Stomach smooth muscle (tissue), 2 donors: ENCODE measurements around the gene SINHCAF.
A peak's percentile ranks its signal among the peaks of the same experiment; 100 is the strongest.

Experiments
- H3K27ac ChIP-seq: one replicate; pipeline ENCODE4 v1.7.0; 2013; ENCODE audit warnings: mild to moderate bottlenecking, low read length, inconsistent platforms
- H3K27me3 ChIP-seq, 2 donors: one replicate each; pipeline ENCODE4 v1.7.0; 2013; ENCODE audit warnings: low read length in 2 of 2; ENCODE audit not compliant: insufficient read depth in 2 of 2, control insufficient read depth in 1 of 2
- H3K36me3 ChIP-seq, 2 donors: one replicate each; pipeline ENCODE4 v1.7.0; 2013; ENCODE audit warnings: low read length in 2 of 2; ENCODE audit not compliant: control insufficient read depth in 2 of 2, insufficient read depth in 2 of 2
- H3K4me1 ChIP-seq: one replicate; pipeline ENCODE4 v1.7.0; 2013; ENCODE audit warnings: low read length; ENCODE audit not compliant: control insufficient read depth, insufficient read depth
- H3K4me3 ChIP-seq, 2 donors: one replicate each; pipeline ENCODE4 v1.7.0; 2013; ENCODE audit warnings: low read length in 2 of 2
- H3K9ac ChIP-seq, 2 donors: one replicate each; pipeline ENCODE4 v1.7.0; 2013; ENCODE audit warnings: low read length in 2 of 2, mild to moderate bottlenecking in 1 of 2
- H3K9me3 ChIP-seq, 2 donors: one replicate each; pipeline ENCODE4 v1.7.0; 2013; ENCODE audit warnings: low read length in 2 of 2; ENCODE audit not compliant: control insufficient read depth in 2 of 2
- donor health status: healthy.
- donor health status: Pancreatic carcinoma.

The SINHCAF gene

GRCh38 chr12:31318657-31319269, 7.2 kb downstream of the SINHCAF start:
- no peaks in the 10 kb centered on the region for H3K36me3 ChIP-seq
- no peak overlapping the region for H3K27ac ChIP-seq
- H3K27me3 ChIP-seq = no peaks in the 10 kb centered on the region
- peaks cover 5% of the 10 kb centered on the region for H3K4me1 ChIP-seq
- no peaks in the 10 kb centered on the region for H3K9me3 ChIP-seq
- H3K4me3 ChIP-seq = no peak overlapping the region
- no peak overlapping the region for H3K9ac ChIP-seq

- Histone ChIP-seq H3K9me3 (no peaks in the 10 kb centered on the region), H3K9ac (peak overlapping the region; percentile 0 to 65), H3K36me3 (no peaks in the 10 kb centered on the region), H3K4me3 (peak overlapping the region; percentile 30 to 83), H3K27ac (no peak overlapping the region), H3K4me1 (peaks cover 5% of the 10 kb centered on the region), H3K27me3 (no peaks in the 10 kb centered on the region)
Measured at GRCh38 chr12:31317471-31318395, 8.2 kb downstream of the SINHCAF start.

GRCh38 chr12:31316891-31317290, 9.1 kb downstream of the SINHCAF start:
- H3K27ac ChIP-seq = no peak overlapping the region
- H3K4me1 ChIP-seq = peaks cover 5% of the 10 kb centered on the region
- no peak overlapping the region for H3K9ac ChIP-seq
- no peaks in the 10 kb centered on the region for H3K36me3 ChIP-seq
- peak overlapping the region; percentile 30 to 83 for H3K4me3 ChIP-seq
- no peaks in the 10 kb centered on the region for H3K9me3 ChIP-seq
- H3K27me3 ChIP-seq = no peaks in the 10 kb centered on the region

DNA sequence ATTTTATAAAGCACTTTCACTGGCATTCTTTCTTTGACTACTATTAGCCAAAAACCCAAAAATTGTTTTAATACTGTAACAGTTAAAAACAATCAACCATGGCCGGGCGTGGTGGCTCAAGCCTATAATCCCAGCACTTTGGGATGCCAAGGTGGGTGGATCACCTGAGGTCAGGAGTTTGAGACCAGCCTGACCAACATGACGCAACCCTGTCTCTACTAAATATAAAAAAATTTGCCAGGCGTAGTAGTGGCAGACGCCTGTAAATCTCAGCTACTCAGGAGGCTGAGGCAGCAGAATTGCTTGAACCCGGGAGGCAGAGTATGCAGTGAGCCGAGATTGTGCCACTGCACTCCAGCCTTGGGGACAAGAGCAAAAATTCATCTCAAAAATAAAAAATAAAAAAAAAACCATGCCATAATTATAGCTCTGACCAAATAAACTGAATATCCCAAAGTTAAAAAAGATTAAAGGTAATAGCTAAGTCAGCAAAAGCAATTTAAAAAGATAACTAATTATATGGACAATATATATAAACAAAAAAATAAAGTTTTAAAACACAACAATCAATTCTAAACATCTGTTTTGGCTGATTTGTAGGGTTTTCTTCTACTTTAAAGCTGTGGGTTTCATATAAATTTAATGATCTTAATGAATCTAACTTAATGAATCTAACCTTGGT, 10.0 kb downstream of the SINHCAF start:
- no peak overlapping the region for H3K9ac ChIP-seq
- no peaks in the 10 kb centered on the region for H3K27me3 ChIP-seq
- no peaks in the 10 kb centered on the region for H3K9me3 ChIP-seq
- no peak overlapping the region for H3K4me3 ChIP-seq
- H3K4me1 ChIP-seq = peaks cover 5% of the 10 kb centered on the region
- H3K36me3 ChIP-seq = no peaks in the 10 kb centered on the region
- no peak overlapping the region for H3K27ac ChIP-seq

DNA sequence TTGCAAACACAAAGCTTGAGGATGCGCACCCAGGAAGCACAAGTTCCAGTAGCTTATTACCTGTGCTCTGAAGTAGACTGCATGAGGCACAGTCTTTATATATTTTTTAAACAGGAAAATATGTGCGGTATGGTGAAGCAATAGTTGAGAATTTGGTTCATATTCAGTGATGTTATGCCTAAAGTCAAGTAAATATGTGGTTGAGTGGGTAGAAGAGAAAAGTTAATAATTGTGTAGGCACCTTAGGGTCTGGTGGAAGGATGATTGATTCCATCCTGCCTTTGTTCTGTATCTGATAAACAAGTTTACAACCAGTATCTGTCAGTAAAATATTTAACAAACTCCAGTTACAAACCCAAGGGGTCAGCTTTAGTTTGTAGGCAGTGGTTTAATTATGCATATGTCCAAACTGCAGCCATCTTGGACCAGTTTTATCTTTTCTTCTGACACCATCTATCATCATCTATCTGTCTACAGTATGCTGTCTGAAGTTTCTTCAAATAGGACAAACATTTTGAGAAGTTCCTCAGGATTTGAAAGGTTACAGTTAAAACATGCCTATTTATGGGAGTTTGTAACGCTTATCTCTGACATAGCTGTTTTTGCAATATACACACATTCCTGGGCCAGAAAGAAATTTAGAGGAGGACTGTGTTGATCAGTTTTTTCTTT, 10.8 kb downstream of the SINHCAF start:
- Histone ChIP-seq H3K36me3 (no peaks in the 10 kb centered on the region), H3K4me1 (peaks cover 5% of the 10 kb centered on the region), H3K9ac (no peak overlapping the region), H3K9me3 (no peaks in the 10 kb centered on the region), H3K27me3 (no peaks in the 10 kb centered on the region), H3K4me3 (no peak overlapping the region), H3K27ac (no peak overlapping the region)

DNA sequence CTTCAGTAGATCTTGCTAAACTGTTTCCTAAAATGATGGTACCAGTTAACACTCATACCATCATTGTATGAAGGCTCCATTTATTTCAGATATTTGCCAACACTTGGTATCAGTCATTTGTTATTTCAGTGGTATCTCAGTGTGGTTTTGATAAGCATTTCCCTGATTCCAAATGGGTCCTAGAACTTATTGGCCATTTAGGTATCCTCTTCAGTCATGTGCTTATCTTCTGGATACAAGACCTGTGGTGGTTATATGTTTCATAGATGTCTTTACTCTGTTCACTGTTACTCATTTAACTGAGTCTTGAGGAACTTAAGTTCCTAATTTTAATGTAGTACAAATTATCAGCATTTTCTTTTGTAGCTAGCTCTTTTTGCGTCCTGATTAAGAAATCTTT, 13.5 kb downstream of the SINHCAF start:
- Histone ChIP-seq H3K27ac (no peak overlapping the region), H3K4me3 (no peak overlapping the region), H3K27me3 (no peaks in the 10 kb centered on the region), H3K9ac (no peak overlapping the region), H3K9me3 (no peaks in the 10 kb centered on the region), H3K4me1 (no peaks in the 10 kb centered on the region), H3K36me3 (no peaks in the 10 kb centered on the region)

GRCh38 chr12:31311634-31312258, 14.2 kb downstream of the SINHCAF start:
- H3K27me3 ChIP-seq = no peaks in the 10 kb centered on the region
- H3K4me3 ChIP-seq = no peak overlapping the region
- no peaks in the 10 kb centered on the region for H3K9me3 ChIP-seq
- no peaks in the 10 kb centered on the region for H3K36me3 ChIP-seq
- H3K4me1 ChIP-seq = no peaks in the 10 kb centered on the region
- H3K27ac ChIP-seq = no peak overlapping the region
- no peak overlapping the region for H3K9ac ChIP-seq

GRCh38 chr12:31310488-31310887, 15.5 kb downstream of the SINHCAF start:
- H3K9me3 ChIP-seq = no peaks in the 10 kb centered on the region
- H3K4me3 ChIP-seq = no peak overlapping the region
- no peaks in the 10 kb centered on the region for H3K4me1 ChIP-seq
- no peak overlapping the region for H3K27ac ChIP-seq
- no peaks in the 10 kb centered on the region for H3K36me3 ChIP-seq
- no peak overlapping the region for H3K9ac ChIP-seq
- no peaks in the 10 kb centered on the region for H3K27me3 ChIP-seq

DNA sequence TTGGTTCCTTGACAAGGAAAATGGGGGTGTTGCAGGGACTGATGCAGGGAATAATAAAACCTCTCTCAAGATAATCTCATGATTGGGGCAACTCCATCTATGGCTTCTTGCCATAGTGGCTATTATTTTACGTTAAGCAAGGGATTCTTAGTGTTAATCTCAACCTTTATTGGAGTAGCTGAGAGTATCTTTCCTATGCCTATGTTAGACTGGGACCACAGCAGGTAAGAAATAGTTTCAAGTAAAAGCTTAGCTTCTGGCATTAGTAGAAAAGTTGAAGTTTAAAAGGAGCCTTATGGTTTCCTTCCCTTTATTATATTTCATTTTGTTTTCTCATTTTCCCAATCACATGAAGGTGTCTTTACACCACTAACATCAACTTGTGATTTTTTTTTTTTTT, 16.7 kb downstream of the SINHCAF start:
- H3K9me3 ChIP-seq = no peaks in the 10 kb centered on the region
- H3K27me3 ChIP-seq = no peaks in the 10 kb centered on the region
- H3K4me1 ChIP-seq = no peaks in the 10 kb centered on the region

DNA sequence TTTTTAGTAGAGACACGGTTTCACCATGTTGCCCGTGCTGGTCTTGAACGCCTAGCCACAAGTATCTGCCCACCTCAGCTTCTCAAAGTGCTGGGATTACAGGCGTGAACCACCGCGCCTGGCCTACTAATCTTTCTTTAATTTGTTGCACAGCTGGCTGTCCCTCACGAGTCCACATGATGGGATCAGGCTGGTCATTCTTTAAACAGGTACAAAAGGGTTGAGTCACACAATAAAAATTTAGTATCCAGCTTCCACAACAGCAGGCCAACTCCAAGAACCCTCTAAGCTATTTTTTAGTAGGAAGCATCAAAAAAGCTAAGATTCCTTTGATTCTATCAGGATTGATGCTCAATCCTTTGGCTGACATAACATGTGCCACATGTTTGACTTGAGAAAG, 17.8 kb downstream of the SINHCAF start:
- Histone ChIP-seq H3K27ac (no peak overlapping the region), H3K9ac (no peak overlapping the region), H3K9me3 (no peaks in the 10 kb centered on the region), H3K4me3 (no peak overlapping the region), H3K4me1 (no peaks in the 10 kb centered on the region), H3K27me3 (no peaks in the 10 kb centered on the region), H3K36me3 (peaks cover 4 to 11% of the 10 kb centered on the region in 2 donors)

More for the DNA sequence above, 16.7 kb downstream of the SINHCAF start:
- H3K9ac ChIP-seq = no peak overlapping the region
- no peak overlapping the region for H3K4me3 ChIP-seq
- no peak overlapping the region for H3K27ac ChIP-seq
- H3K36me3 ChIP-seq = peaks cover 3 to 4% of the 10 kb centered on the region in 2 donors
